GM21825 (cell line): ENCODE data around the gene ACTN4.

ENCODE experiments used
- ATAC-seq: cut with Tn5 transposase; IDR thresholded peaks from one replicate; pipeline ENCODE4 v1.9.1; 2021; ENCODE audit warnings: mild to moderate bottlenecking, moderate library complexity; ENCODE audit not compliant: unreplicated experiment

Gene ACTN4

GRCh38 chr19:38635483-38636399, 11.7 kb upstream of the ACTN4 start:
- no peak for ATAC-seq

- no peak for ATAC-seq
These were observed 9.0 kb upstream of the ACTN4 start for GRCh38 chr19:38638461-38638860.

GRCh38 chr19:38639679-38640078, 7.8 kb upstream of the ACTN4 start:
- no peak for ATAC-seq

- no peak for ATAC-seq
These were observed 7.1 kb upstream of the ACTN4 start for GRCh38 chr19:38640368-38640767.

DNA sequence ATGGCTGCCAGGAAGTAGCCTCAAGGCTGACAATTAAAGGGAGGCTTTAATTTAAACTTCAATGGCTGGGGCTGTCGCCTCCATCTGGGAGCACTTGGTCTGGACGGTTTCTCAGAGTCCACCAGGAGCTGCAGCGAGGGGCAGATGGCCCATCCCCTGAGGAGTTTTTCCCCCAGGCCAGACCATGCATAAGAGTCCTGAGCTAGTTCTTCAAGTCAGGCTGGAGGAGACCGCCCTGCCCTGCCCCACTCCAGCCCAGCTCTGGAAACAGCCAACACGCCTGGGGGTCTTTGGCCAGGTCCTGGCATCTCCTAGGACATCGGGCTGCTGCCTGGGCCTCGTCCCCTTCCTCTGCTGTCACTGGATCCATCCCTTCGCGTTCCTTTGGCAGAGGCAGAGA, 5.3 kb upstream of the ACTN4 start:
- no peak for ATAC-seq

DNA sequence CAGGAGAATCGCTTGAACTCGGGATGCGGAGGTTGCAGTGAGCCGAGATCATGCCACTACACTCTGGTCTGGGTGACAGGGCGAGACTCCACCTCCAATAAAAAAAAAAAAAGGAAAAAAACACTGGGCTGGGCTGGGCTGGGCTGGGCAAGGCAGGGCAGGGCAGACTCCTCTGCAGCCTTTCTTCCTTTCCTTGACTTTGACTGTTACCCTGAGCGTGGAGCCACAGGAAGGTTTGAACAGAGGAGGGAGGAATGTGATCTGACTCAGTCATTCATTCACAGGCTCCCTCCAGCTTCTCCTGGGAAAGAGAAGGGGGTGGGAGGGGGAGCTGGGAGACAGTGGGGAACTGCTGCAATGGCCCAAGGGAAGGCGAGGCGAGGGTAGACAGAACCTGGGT, 2.7 kb upstream of the ACTN4 start:
- no peak for ATAC-seq

GRCh38 chr19:38647966-38648768, 718 bp downstream of the ACTN4 start:
- no peak for ATAC-seq

GRCh38 chr19:38648769-38649304, 1.4 kb downstream of the ACTN4 start:
- no peak for ATAC-seq

DNA sequence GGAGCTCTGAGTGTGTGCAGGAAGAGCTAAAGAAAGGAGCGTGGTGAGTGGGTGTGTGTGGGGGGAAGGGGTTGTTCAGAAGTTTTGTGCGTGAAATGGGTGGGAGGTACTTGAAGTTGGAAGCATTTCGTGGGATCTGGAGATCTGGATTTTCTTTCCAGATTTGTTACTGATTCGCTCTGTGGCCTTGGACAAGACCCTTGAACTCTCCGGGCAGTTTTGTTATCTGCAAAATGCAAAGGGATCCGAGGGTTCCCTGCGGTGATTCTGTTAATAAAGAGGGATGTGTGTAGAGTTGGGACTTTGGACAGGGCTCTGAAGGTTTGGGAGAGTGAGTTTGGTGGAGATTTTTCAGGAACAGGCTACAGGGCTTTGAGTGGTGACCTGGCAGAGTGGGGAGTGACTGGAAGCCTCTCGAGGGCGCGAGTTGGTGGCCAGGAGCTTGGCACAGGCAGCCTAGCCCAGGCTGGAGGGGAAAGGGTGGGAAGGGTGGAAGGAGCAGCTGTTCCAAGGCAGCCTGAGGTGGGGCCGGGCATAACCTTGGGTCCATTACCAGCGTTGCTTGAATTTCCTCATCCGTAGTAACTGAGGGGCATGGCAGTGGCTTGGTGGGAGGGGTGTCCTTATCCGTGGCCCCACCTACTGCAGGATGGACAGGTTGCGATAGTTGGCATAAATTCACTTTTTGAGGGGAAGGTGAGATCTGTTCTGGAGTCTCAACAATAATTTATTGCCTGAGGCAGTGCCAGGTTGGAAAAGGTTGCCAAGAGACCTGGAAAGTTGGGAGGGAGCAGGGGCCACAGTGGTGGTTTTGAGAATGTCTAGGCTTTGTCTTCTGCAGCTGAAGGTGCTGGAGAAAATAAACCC, 2.1 kb downstream of the ACTN4 start:
- ATAC-seq, result no peak

GRCh38 chr19:38650172-38650775, 2.8 kb downstream of the ACTN4 start:
- ATAC-seq, result no peak

DNA sequence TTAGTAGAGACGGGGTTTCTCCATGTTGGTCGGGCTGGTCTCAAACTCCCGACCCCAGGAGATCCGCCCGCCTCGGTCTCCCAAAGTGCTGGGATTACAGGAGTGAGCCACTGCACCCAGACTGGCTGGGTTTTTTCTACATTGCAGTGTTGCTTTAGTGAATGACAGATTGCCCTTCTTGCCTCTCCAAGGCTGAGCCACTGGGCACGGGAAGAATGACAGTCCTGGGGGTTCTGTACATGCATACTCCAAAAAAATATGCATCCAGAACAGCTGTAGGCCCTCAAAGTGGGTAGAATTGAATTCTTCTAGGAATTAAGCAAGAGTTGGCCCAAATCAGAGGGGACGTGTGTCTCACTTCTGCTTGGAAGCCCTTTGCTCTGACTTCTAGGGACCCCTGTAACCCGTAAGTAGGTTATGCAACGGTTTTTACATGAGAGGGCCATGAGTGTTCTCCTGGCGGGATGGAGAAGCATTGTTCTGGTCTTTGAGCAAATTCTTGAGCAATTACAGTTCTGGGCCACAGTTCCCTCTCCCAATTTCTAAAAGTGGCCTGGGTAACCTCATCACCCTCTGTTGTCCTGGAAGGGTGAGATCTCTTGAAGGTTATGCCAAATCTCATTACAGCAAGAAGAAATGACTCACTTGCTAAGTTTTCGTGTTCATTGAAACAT, 3.6 kb downstream of the ACTN4 start:
- ATAC-seq, result no peak

DNA sequence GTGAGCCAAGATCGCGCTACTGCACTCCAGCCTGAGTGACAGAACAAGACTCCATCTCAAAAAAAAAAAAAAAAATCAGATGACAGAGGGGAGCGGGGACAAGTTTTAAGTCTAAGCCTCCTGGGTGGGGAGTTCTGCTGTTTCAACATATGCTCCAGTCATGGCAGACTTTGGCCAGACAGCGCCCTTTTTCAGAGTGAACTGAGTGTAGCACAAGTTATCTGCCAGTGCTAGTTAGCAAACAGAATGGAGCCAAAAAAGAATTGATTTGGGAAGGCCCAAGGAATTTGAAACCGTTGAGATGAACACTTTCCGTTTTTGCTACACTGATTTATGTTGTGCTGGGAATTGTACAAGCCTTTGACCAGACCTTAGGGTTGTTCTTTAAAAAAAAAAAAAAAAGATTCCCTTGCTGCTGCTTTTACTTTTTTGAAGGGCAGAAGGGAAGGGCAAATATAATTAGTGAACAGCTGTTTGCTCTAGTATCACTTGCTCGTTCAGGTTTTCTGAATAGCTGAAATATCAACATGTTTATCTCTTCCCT, 5.7 kb downstream of the ACTN4 start:
- ATAC-seq, result no peak

DNA sequence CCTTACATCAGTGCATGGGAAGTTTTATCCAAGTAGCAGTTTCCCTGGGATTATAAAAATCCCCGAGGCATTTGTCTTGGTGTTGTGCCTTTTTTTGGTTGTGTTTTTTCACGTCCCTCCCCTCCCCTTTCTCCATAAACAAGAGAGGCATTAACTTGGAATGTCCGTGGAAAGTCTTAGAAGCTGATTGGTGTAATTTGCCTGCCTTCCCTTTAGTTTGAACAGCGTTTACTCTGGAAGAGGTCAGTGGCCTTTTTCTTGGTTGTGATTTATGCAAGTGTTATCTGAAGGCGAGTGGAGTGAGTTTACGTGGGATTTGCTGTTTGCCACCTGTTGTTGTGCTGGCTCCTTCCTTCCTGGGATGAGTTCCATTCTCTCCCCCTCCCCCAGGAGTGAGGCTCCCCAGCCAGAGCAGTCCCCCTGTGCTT, 7.2 kb downstream of the ACTN4 start:
- ATAC-seq, result no peak

- no peak for ATAC-seq
These were observed 7.8 kb downstream of the ACTN4 start for GRCh38 chr19:38655148-38655824.

DNA sequence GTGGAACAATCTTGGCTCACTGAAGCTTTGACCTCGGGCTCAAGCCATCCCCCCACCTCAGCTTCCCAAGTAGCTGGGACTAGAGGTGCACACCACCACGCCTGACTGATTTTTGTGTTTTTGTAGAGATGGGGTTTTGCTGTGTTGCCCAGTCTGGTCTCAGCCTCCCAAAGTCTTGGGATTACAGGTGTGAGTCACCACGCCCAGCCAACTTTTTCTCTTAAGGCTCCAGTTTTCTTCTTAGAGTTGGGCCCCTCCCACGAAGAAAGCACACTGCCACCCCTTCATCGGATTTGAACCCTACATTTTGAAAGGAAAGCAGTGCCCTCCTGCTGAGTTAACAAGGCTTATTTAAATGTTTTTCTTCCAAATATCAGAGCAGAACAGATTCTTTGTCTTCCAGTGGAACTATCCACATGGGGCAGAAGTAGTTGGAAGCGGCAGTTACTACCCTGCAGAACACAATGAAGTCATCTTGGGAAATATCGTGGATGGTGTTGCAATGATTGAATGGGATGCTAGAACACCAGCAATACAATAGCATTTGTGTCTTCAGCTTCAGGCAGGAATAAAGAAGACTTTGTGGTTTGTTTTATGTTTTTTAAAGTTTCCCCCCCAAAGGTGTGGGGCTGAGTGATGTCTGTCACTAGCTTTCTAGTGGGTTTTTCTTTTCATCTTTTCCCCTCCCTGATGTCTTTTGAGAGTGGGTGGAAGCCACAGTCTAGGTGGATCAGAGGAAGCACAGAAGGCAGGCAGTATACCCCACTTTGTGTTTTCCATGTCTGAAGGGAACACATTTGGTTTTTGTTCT, 8.9 kb downstream of the ACTN4 start:
- ATAC-seq, result no peak

- no peak for ATAC-seq
These were observed 10.3 kb downstream of the ACTN4 start for GRCh38 chr19:38657633-38658222.

DNA sequence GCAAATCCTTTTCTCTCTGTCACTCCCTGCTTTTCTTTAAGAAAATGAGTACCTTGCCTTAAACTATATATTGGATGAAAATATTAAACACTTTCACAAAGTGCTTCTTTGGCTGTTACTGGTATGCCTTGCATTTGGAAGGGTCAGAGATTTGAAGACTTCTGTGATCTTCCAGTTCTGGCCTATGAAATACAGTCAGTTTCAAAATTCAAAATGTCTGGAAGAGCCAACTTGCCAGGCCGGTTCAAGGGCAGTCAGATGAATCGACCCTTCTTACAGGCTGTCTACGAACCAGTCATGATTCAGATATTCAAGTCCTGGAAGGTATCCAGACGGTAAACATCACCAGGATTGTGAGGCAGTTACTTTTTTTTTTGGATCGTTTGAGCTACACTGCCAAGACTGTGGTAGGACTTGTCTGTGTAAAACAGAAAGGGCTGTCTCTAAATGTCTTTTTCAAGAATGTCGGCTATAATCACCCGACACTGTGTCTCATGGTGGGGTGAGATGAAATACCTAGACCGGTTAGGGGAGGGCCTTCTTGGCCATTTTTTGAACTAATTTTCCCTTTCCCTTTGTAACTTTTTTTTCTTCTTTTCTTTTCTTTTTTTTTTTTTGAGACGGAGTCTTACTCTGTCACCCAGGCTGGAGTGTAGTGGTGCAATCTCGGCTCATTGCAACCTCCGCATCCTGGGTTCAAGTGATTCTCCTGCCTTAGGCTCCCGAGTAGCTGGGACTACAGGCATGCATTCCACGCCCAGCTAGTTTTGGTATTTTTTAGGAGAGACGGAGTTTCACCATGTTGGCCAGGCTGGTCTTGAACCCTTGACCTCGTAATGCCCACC, 11.2 kb downstream of the ACTN4 start:
- ATAC-seq, result no peak
